HCT116 (cell line): ENCODE measurements around the gene S100G. TPM values are rescaled to one million over a fixed set of nuclear protein-coding genes. Genes with fewer than 3 reads are reported as not detected.

Source experiments
- ATAC-seq: fragments of 200-7000 bp; cut with Tn5 transposase; 2 replicates; pipeline ENCODE4 v1.9.1; 2020; ENCODE audit warnings: mild to moderate bottlenecking, moderate library complexity
- Bru-seq: library from RNA; stranded (reverse); fragments of 400-500 nt; gene quantifications from one replicate; lab custom pipeline; 2021; lab: Mats Ljungman, UMichigan
- BruChase-seq, 2 experiments: library from RNA; stranded (reverse); fragments of 400-500 nt; gene quantifications; one replicate each; lab custom pipeline; 2021; lab: Mats Ljungman, UMichigan
- BruUV-seq: library from RNA; stranded (reverse); fragments of 400-500 nt; replicated peaks from 2 replicates; lab custom pipeline; 2021; lab: Mats Ljungman, UMichigan
- CTCF ChIA-PET: fragments of 300-600 bp; sonication (Branson Sonifier 250); formaldehyde crosslinking; loops from one replicate; lab custom pipeline; 2021; ENCODE audit warnings: antibody characterized with exemption; lab: Charles Lee
- POLR2A ChIA-PET: fragments of 300-600, 350-600 bp; sonication (Branson Sonifier 250); formaldehyde crosslinking; loops from one replicate; lab custom pipeline; 2021; ENCODE audit warnings: antibody characterized with exemption; lab: Charles Lee
- RAD21 ChIA-PET, 2 experiments: fragments of 300-600 bp; sonication (Branson Sonifier 250); formaldehyde crosslinking; loops; one replicate each; lab custom pipeline; 2023; ENCODE audit warnings: low total read pairs in 2 of 2; ENCODE audit not compliant: uncharacterized antibody in 2 of 2, unreplicated experiment in 2 of 2, low non-redundant PET in 1 of 2; lab: Charles Lee
- DNase-seq: peaks from one replicate; pipeline ENCODE4 v3.0.0-alpha.2; 2010; ENCODE audit warnings: low read depth, low spot score
- H2AFZ ChIP-seq: fragments of 200-600 bp; shearing (Covaris generic), sonication (generic); 2 replicates; pipeline ENCODE4 v1.6.1; 2017; ENCODE audit warnings: low read depth, mixed run types, mixed read lengths, antibody characterized with exemption, low read length; ENCODE audit not compliant: poor library complexity, severe bottlenecking
- H3K27ac ChIP-seq: 2 replicates; pipeline ENCODE4 v1.5.1; 2012; ENCODE audit warnings: low read depth, low read length
- H3K27me3 ChIP-seq: fragments of 200-600 bp; sonication (generic); 2 replicates; pipeline ENCODE4 v1.6.1; 2016; ENCODE audit warnings: mixed run types, low read length, mixed read lengths; ENCODE audit not compliant: insufficient read depth
- H3K36me3 ChIP-seq, 2 experiments: fragments of 200-500 bp in 1 of 2; fragments of 200-600 bp in 1 of 2; sonication (Bioruptor generic) in 1 of 2; sonication (generic) in 1 of 2; 2 replicates each; pipeline versions ENCODE4 v1.5.1 to v1.6.1; 2014 to 2016; ENCODE audit warnings: low read length in 2 of 2, inconsistent platforms in 1 of 2, mixed read lengths in 1 of 2, mixed run types in 1 of 2; ENCODE audit not compliant: insufficient read depth in 2 of 2, control insufficient read depth in 1 of 2
- H3K4me1 ChIP-seq, 2 experiments: fragments of 200-600 bp in 1 of 2; sonication (generic) in 1 of 2; 2 replicates each; pipeline versions ENCODE4 v1.5.1 to v1.6.1; 2012 to 2017; ENCODE audit warnings: low read length in 2 of 2, inconsistent platforms in 1 of 2, mild to moderate bottlenecking in 1 of 2, mixed read lengths in 1 of 2, mixed run types in 1 of 2, moderate library complexity in 1 of 2; ENCODE audit not compliant: insufficient read depth in 2 of 2, control insufficient read depth in 1 of 2
- H3K4me2 ChIP-seq: fragments of 200-600 bp; sonication (generic); 2 replicates; pipeline ENCODE4 v1.6.1; 2017; ENCODE audit warnings: mixed run types, low read length, mixed read lengths
- H3K4me3 ChIP-seq, 2 experiments: fragments of 200-600 bp in 1 of 2; sonication (generic) in 1 of 2; replicated peaks in 1 of 2; 2 replicates each; pipeline ENCODE4 v1.5.1; 2011 to 2016; ENCODE audit warnings: low read length in 2 of 2, control low read depth in 1 of 2, low read depth in 1 of 2, mild to moderate bottlenecking in 1 of 2, mixed read lengths in 1 of 2, mixed run types in 1 of 2
- H3K79me2 ChIP-seq: fragments of 200-600 bp; sonication (generic); 2 replicates; pipeline ENCODE4 v1.6.1; 2017; ENCODE audit warnings: mild to moderate bottlenecking, mixed run types, low read length, moderate library complexity, mixed read lengths; ENCODE audit not compliant: insufficient read depth
- H3K9ac ChIP-seq: fragments of 200-600 bp; sonication (generic); 2 replicates; pipeline ENCODE4 v1.6.1; 2016; ENCODE audit warnings: low read length, mixed read lengths
- H3K9me2 ChIP-seq: fragments of 200-600 bp; sonication (generic), shearing (Covaris generic); 2 replicates; pipeline ENCODE4 v1.6.1; 2017; ENCODE audit warnings: mixed run types, mild to moderate bottlenecking, moderate library complexity; ENCODE audit not compliant: insufficient read depth
- H3K9me3 ChIP-seq, 2 experiments: fragments of 200-500 bp in 1 of 2; fragments of 200-600 bp in 1 of 2; sonication (Bioruptor generic) in 1 of 2; sonication (generic) in 1 of 2; 2 replicates each; pipeline ENCODE4 v1.6.1; 2014 to 2017; ENCODE audit warnings: low read length in 2 of 2, mixed read lengths in 2 of 2, inconsistent platforms in 1 of 2, low read depth in 1 of 2, mild to moderate bottlenecking in 1 of 2, mixed run types in 1 of 2, moderate library complexity in 1 of 2; ENCODE audit not compliant: control insufficient read depth in 1 of 2, insufficient read depth in 1 of 2
- H4K20me1 ChIP-seq: fragments of 200-600 bp; sonication (generic), shearing (Covaris generic); 2 replicates; pipeline ENCODE4 v1.6.1; 2017; ENCODE audit warnings: mixed run types, mild to moderate bottlenecking, moderate library complexity; ENCODE audit not compliant: insufficient read depth
- CBX3 ChIP-seq: IDR thresholded peaks from 2 replicates; pipeline ENCODE4 v1.6.1; 2012; ENCODE audit warnings: low read depth
- CTCF ChIP-seq, 3 experiments: fragments of 200-600 bp in 1 of 3; sonication (generic) in 1 of 3; IDR thresholded peaks in 2 of 3; conservative IDR thresholded peaks in 1 of 3; 2 replicates each; pipeline ENCODE4 v1.5.1; 2012 to 2017; ENCODE audit warnings: low read depth in 2 of 3, low read length in 2 of 3, antibody characterized with exemption in 1 of 3, borderline replicate concordance in 1 of 3, control low read depth in 1 of 3, mild to moderate bottlenecking in 1 of 3, mixed read lengths in 1 of 3, mixed run types in 1 of 3, moderate library complexity in 1 of 3; ENCODE audit not compliant: insufficient read depth in 1 of 3
- EGR1 ChIP-seq: IDR thresholded peaks from 2 replicates; pipeline ENCODE4 v1.6.1; 2012; ENCODE audit warnings: low read depth
- ELF1 ChIP-seq: IDR thresholded peaks from 2 replicates; pipeline ENCODE4 v1.6.1; 2012; ENCODE audit warnings: low read depth, borderline replicate concordance
- MAX ChIP-seq: IDR thresholded peaks from 2 replicates; pipeline ENCODE4 v1.6.1; 2012
- POLR2A ChIP-seq: IDR thresholded peaks from 2 replicates; pipeline ENCODE4 v1.7.0; 2011; ENCODE audit warnings: borderline replicate concordance; ENCODE audit not compliant: insufficient read depth, insufficient read length; ENCODE audit errors: extremely low read depth
- POLR2AphosphoS5 ChIP-seq: IDR thresholded peaks from 2 replicates; pipeline ENCODE4 v1.6.1; 2011; ENCODE audit warnings: mild to moderate bottlenecking, low read depth, low read length, moderate library complexity
- RAD21 ChIP-seq: IDR thresholded peaks from 2 replicates; pipeline ENCODE4 v1.6.1; 2012; ENCODE audit warnings: low read depth, mild to moderate bottlenecking
- REST ChIP-seq: IDR thresholded peaks from 2 replicates; pipeline ENCODE4 v1.6.1; 2012; ENCODE audit warnings: low read depth
- SIN3A ChIP-seq: IDR thresholded peaks from 2 replicates; pipeline ENCODE4 v1.6.1; 2012; ENCODE audit warnings: low read depth
- SRF ChIP-seq: IDR thresholded peaks from 2 replicates; pipeline ENCODE4 v1.6.1; 2012; ENCODE audit warnings: low read depth
- TCF7L2 ChIP-seq: IDR thresholded peaks from 2 replicates; pipeline ENCODE4 v1.7.0; 2011; ENCODE audit warnings: borderline replicate concordance, inconsistent platforms; ENCODE audit not compliant: insufficient read depth, insufficient read length; ENCODE audit errors: extremely low read depth
- intact Hi-C: fragments of 100-400 bp; cut with micrococcal nuclease; formaldehyde crosslinking; loops from 2 replicates; pipeline ENCODE4 v1.10.0; 2022
- long read RNA-seq: library from polyadenylated mRNA; unstranded; transcript quantifications from one replicate; pipeline ENCODE4 v2.0.0, GENCODE V29; 2021; ENCODE audit not compliant: unreplicated experiment
- polyA plus RNA-seq: library from polyadenylated mRNA; unstranded; fragments of >200 nt; gene quantifications from 2 replicates; pipeline ENCODE4 v1.2.1, GENCODE V29; 2012; ENCODE audit warnings: missing spikeins
- total RNA-seq: library from RNA; stranded (reverse); gene quantifications from one replicate; pipeline ENCODE4 v1.2.1, GENCODE V29; 2021; ENCODE audit not compliant: unreplicated experiment

Gene S100G
- not detected for total RNA-seq
- polyA plus RNA-seq, result not detected in 2 replicates
- not detected for Bru-seq, nascent RNA
- BruChase-seq, experiment 1, labeled RNA remaining after a 6-hour chase, result not detected
- BruChase-seq, experiment 2, labeled RNA remaining after a 2-hour chase, result not detected
- long read RNA-seq, result 0 reads

GRCh38 chrX:16649858-16650257 lies at the start of gene S100G:
Gene S100G (plus strand): TSS chrX:16650158. CDS start chrX:16651007, 849 bp downstream.
- H2AFZ ChIP-seq, result no peak within 1 kb of the TSS
- ChIA-PET CTCF (no interaction called here), POLR2A (no interaction called here), RAD21 (no interaction called here)
- intact Hi-C loops, result no loop called here
- no peak for TF ChIP-seq POLR2A
- TF ChIP-seq TCF7L2, result no peak
- TF ChIP-seq RAD21, result no peak
- no peak for TF ChIP-seq ELF1
- no peak for TF ChIP-seq EGR1
- no peak for DNase-seq
- no peak within 1 kb of the TSS for H3K9ac ChIP-seq
- no peaks in the 10 kb centered on the region for H3K9me3 ChIP-seq
- H3K27ac ChIP-seq, result no peak within 1 kb of the TSS
- H3K36me3 ChIP-seq, result no peaks in the 10 kb centered on the region
- no peak within 1 kb of the TSS for H3K4me3 ChIP-seq
- no TSS peak for BruUV-seq
- H3K9me2 ChIP-seq, result no peaks in the 10 kb centered on the region
- no peak for ATAC-seq
- no peaks in the 10 kb centered on the region for H3K79me2 ChIP-seq
- H3K27me3 ChIP-seq, result no peaks in the 10 kb centered on the region
- H3K4me1 ChIP-seq, result no peaks in the 10 kb centered on the region
- H4K20me1 ChIP-seq, result no peaks in the 10 kb centered on the region
- no peak within 1 kb of the TSS for H3K4me2 ChIP-seq

GRCh38 chrX:16601885-16602284 lies 48.1 kb upstream of the S100G start:
- Histone ChIP-seq H3K27ac (no peak overlapping the region), H3K4me2 (no peak overlapping the region), H3K36me3 (no peaks in the 10 kb centered on the region), H3K4me3 (no peak overlapping the region), H4K20me1 (no peaks in the 10 kb centered on the region), H3K9me2 (no peaks in the 10 kb centered on the region), H3K9ac (no peak overlapping the region), H3K4me1 (no peaks in the 10 kb centered on the region), H2AFZ (no peak overlapping the region), H3K79me2 (no peaks in the 10 kb centered on the region), H3K27me3 (no peaks in the 10 kb centered on the region), H3K9me3 (no peaks in the 10 kb centered on the region)
- CTCF ChIA-PET, result no interaction called here
- DNase-seq (no peak), ATAC-seq (no peak)
- POLR2A ChIA-PET, result no interaction called here
- no TSS peak for BruUV-seq
- no peak for TF ChIP-seq SIN3A
- TF ChIP-seq REST, result no peak
- TF ChIP-seq RAD21, result no peak
- no peak for TF ChIP-seq MAX
- TF ChIP-seq CTCF (IDR thresholded peaks at IDR 0.05 in 2 of 3, conservative IDR thresholded peaks at IDR 0.05 in 1 of 3; ENCODE audit: borderline replicate concordance in 1 of 3, insufficient read depth in 1 of 3, low read depth in 2 of 3, low read length in 2 of 3), result no peak
- no peak for TF ChIP-seq EGR1
- no peak for TF ChIP-seq CBX3
- no peak for TF ChIP-seq SRF
- TF ChIP-seq POLR2AphosphoS5, result no peak
- intact Hi-C loops, result no loop called here
- RAD21 ChIA-PET, result no interaction called here
